ENCODE results near the gene MYOT. TPM values are rescaled to one million over a fixed set of nuclear protein-coding genes. Genes with fewer than 3 reads are reported as not detected.

Gene MYOT
- total RNA-seq, 2 donors from 2014 or later = 29.7 to 55.4 TPM

GRCh38 chr5:137891849-137892248, 24.2 kb downstream of the MYOT start:
- no peak for DNase-seq (ENCODE audit: low spot score)
- no peaks in the 10 kb centered on the region for H3K27me3 ChIP-seq
- TF ChIP-seq CTCF (IDR thresholded peaks at IDR 0.05) = peak in 1 of 2 donors; percentile 38
- peaks cover 0 to 32% of the 10 kb centered on the region in 2 donors for H3K4me1 ChIP-seq
- no peak overlapping the region for H3K4me3 ChIP-seq
- H3K27ac ChIP-seq = no peak overlapping the region
- H3K36me3 ChIP-seq = no peaks in the 10 kb centered on the region
- H3K9me3 ChIP-seq = no peaks in the 10 kb centered on the region

GRCh38 chr5:137894586-137894985, 26.9 kb downstream of the MYOT start:
- no peak for DNase-seq (ENCODE audit: low spot score)
- Histone ChIP-seq H3K27ac (no peak overlapping the region), H3K27me3 (no peaks in the 10 kb centered on the region), H3K4me1 (peaks cover 0 to 10% of the 10 kb centered on the region in 2 donors), H3K4me3 (no peak overlapping the region), H3K36me3 (no peaks in the 10 kb centered on the region), H3K9me3 (no peaks in the 10 kb centered on the region)
- no peak for TF ChIP-seq CTCF (IDR thresholded peaks at IDR 0.05)

GRCh38 chr5:137896560-137896959, 28.9 kb downstream of the MYOT start:
- H3K9me3 ChIP-seq = no peaks in the 10 kb centered on the region
- peaks cover 0 to 9% of the 10 kb centered on the region in 2 donors for H3K4me1 ChIP-seq
- H3K4me3 ChIP-seq = no peak overlapping the region
- no peak overlapping the region for H3K27ac ChIP-seq
- DNase-seq (ENCODE audit: low spot score) = no peak
- H3K27me3 ChIP-seq = no peaks in the 10 kb centered on the region
- TF ChIP-seq CTCF (IDR thresholded peaks at IDR 0.05) = no peak
- no peaks in the 10 kb centered on the region for H3K36me3 ChIP-seq

- Histone ChIP-seq H3K36me3 (no peaks in the 10 kb centered on the region), H3K4me3 (no peak overlapping the region), H3K4me1 (no peaks in the 10 kb centered on the region), H3K27ac (no peak overlapping the region), H3K27me3 (no peaks in the 10 kb centered on the region), H3K9me3 (no peaks in the 10 kb centered on the region)
- TF ChIP-seq CTCF (IDR thresholded peaks at IDR 0.05) = no peak
- no peak for DNase-seq (ENCODE audit: low spot score)
These were observed 31.8 kb downstream of the MYOT start for GRCh38 chr5:137899493-137899892.

GRCh38 chr5:137901011-137901817, 33.6 kb downstream of the MYOT start:
- Histone ChIP-seq H3K4me1 (no peaks in the 10 kb centered on the region), H3K27ac (no peak overlapping the region), H3K9me3 (no peaks in the 10 kb centered on the region), H3K4me3 (no peak overlapping the region), H3K36me3 (no peaks in the 10 kb centered on the region), H3K27me3 (no peaks in the 10 kb centered on the region)
- TF ChIP-seq CTCF (IDR thresholded peaks at IDR 0.05) = no peak
- DNase-seq (ENCODE audit: low spot score) = no peak

Measured in right atrium auricular region (tissue), 2 donors.